ENCODE measurements around the gene S100A4. TPM values are rescaled to one million over a fixed set of nuclear protein-coding genes. Genes with fewer than 3 reads are reported as not detected.

The S100A4 gene
- total RNA-seq, 1 donor from 2014 or later: 137 TPM

GRCh38 chr1:153540394-153541361 lies 4.9 kb downstream of the S100A4 start, which contains the start of gene S100A5:
Gene S100A5 (minus strand): TSS chr1:153540934. CDS start chr1:153540191, 743 bp downstream.
- no peaks in the 10 kb centered on the region for H3K9me3 ChIP-seq (replicated peaks)
- intact Hi-C loops (cut with micrococcal nuclease): no loop called here
- no peaks in the 10 kb centered on the region for H3K27me3 ChIP-seq (ENCODE audit: low read depth)
- H3K36me3 ChIP-seq: no peaks in the 10 kb centered on the region
- no peak for DNase-seq
- H3K27ac ChIP-seq (replicated peaks): peak within 1 kb of the TSS; percentile 27
- no peak for TF ChIP-seq CTCF (IDR thresholded peaks at IDR 0.05; ENCODE audit: borderline replicate concordance)
- no peak within 1 kb of the TSS for H3K4me3 ChIP-seq
- H3K4me1 ChIP-seq: peaks cover 48% of the 10 kb centered on the region

GRCh38 chr1:153539395-153540093 lies 6.1 kb downstream of the S100A4 start:
- no peaks in the 10 kb centered on the region for H3K27me3 ChIP-seq (ENCODE audit: low read depth)
- H3K27ac ChIP-seq (replicated peaks): no peak overlapping the region
- TF ChIP-seq CTCF (IDR thresholded peaks at IDR 0.05; ENCODE audit: borderline replicate concordance): no peak
- DNase-seq: no peak
- no peaks in the 10 kb centered on the region for H3K36me3 ChIP-seq
- intact Hi-C loops (cut with micrococcal nuclease): no loop called here
- H3K4me1 ChIP-seq: peaks cover 48% of the 10 kb centered on the region
- H3K9me3 ChIP-seq (replicated peaks): no peaks in the 10 kb centered on the region
- no peak overlapping the region for H3K4me3 ChIP-seq

- no peak for DNase-seq
- H3K27me3 ChIP-seq (ENCODE audit: low read depth): no peaks in the 10 kb centered on the region
- H3K4me3 ChIP-seq: no peak overlapping the region
- H3K4me1 ChIP-seq: peaks cover 49% of the 10 kb centered on the region
- no peaks in the 10 kb centered on the region for H3K9me3 ChIP-seq (replicated peaks)
- H3K36me3 ChIP-seq: no peaks in the 10 kb centered on the region
- H3K27ac ChIP-seq (replicated peaks): no peak overlapping the region
- intact Hi-C loops (cut with micrococcal nuclease): no loop called here
- no peak for TF ChIP-seq CTCF (IDR thresholded peaks at IDR 0.05; ENCODE audit: borderline replicate concordance)
Observed at GRCh38 chr1:153538315-153538821, 7.2 kb downstream of the S100A4 start.

- no peaks in the 10 kb centered on the region for H3K27me3 ChIP-seq (ENCODE audit: low read depth)
- no peak overlapping the region for H3K27ac ChIP-seq (replicated peaks)
- DNase-seq: no peak
- no peaks in the 10 kb centered on the region for H3K36me3 ChIP-seq
- TF ChIP-seq CTCF (IDR thresholded peaks at IDR 0.05; ENCODE audit: borderline replicate concordance): no peak
- no peaks in the 10 kb centered on the region for H3K9me3 ChIP-seq (replicated peaks)
- intact Hi-C loops (cut with micrococcal nuclease): no loop called here
- H3K4me1 ChIP-seq: peaks cover 50% of the 10 kb centered on the region
- H3K4me3 ChIP-seq: no peak overlapping the region
Observed at GRCh38 chr1:153537376-153537730, 8.3 kb downstream of the S100A4 start.

GRCh38 chr1:153536671-153537375 lies 8.8 kb downstream of the S100A4 start:
- Histone ChIP-seq H3K36me3 (no peaks in the 10 kb centered on the region), H3K27ac (replicated peaks) (peak overlapping the region; percentile 98), H3K4me3 (peak overlapping the region; percentile 93), H3K4me1 (peaks cover 50% of the 10 kb centered on the region), H3K27me3 (ENCODE audit: low read depth) (no peaks in the 10 kb centered on the region), H3K9me3 (replicated peaks) (no peaks in the 10 kb centered on the region)
- no peak for DNase-seq
- intact Hi-C loops (cut with micrococcal nuclease): no loop called here
- no peak for TF ChIP-seq CTCF (IDR thresholded peaks at IDR 0.05; ENCODE audit: borderline replicate concordance)

All from left ventricle myocardium inferior (tissue), 1 donor.